Middle frontal gyrus (tissue), 1 donor: ENCODE data around the gene NT5M.

Experiments used
- DNase-seq: peaks from one replicate; pipeline ENCODE4 v3.0.0-alpha.2; 2015; ENCODE audit warnings: low spot score; ENCODE audit errors: extremely low spot score

Gene NT5M

DNA sequence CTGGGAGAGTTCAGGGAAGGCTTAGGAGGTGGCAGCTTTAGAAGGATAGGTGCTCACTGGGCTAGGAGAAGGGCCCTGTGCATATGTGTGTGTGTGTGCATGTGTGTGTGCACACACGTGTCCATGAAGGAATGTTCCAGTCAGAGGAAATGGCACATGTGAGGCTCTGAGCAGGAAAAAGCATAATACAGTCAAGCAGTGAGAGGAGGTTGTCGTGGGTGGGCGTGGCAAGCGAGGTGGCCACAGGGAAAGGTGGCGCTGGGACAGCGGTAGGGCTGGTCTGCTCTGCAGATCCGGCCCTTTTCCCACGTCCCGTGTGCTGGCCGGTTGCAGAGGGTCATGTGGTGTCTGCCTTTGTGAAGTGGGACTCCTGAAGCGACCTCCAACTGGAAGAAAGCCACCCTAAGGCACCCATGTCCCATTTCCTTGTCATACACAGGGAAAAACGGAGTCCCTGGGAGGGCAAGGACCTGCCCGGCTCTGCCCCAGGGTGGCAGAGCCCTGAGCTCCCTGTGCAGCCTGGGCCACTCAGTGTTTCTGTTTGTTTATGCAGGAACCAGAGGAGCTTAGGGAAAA, 40.1 kb downstream of the NT5M start:
- DNase-seq: no peak

DNA sequence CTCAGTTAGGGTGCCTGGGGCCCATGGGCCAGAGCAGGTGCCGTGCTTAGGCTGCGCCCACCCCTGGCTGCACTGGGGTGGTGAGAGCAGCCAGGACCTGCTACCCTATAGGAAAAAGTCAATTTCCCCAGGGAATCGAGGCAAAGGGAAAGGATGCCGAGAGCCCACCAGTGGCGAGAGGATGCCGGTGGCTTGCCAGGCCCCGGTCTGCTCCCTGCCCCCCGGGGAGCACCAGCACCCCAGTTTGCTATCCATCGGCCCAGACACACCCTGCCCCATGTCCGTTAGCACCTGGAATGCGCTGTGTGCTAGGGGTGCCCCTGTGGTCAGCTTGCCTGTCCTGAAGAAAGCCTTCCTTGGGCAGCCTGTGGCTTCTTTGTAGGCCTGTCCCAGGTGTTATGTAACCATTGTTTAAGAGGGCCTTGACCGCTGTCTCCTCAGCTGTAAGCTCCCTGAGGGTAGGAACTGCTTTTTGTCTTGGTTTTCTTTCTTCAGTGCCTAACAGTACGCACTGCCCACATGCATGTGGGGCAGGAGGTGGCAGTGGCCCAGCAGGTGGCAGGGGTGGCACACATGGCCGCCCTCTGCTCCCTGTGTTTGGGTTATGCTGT, 40.8 kb downstream of the NT5M start:
- DNase-seq: no peak

DNA sequence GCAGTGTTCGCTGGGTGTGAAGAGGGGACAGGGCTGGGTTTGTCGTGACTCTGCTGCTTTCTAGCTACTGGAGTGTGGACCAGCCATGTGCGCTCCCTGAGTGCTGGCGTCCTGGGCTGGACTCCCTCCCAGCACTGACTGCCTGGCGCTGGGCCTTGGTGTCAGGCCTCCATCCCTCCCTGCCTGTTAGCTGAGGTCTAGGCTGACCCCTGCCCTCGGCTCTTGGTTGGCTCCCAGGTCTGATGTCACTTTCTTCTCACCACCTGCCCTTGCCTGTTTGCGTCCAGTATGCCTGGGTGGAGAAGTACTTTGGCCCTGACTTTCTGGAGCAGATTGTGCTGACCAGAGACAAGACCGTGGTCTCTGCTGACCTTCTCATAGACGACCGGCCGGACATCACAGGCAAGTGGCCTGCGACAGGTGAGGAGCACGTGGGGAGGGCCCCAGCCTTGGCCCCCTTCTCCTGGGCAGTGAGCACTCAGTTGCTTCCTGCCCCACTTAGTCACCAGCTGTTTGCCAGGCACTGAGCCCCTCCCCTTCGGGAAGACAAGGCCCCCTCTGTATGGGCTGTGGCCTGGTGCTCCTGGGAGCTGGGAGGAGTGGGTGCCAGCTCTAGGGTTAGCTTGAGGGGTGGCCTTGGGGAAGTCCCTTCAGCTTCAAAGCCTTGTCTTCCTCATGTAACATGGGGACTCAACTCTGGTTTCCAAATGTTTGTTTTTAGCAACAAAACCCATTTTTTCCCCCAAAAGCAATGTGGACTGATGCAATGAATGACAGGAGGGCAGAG, 41.5 kb downstream of the NT5M start:
- no peak for DNase-seq

DNA sequence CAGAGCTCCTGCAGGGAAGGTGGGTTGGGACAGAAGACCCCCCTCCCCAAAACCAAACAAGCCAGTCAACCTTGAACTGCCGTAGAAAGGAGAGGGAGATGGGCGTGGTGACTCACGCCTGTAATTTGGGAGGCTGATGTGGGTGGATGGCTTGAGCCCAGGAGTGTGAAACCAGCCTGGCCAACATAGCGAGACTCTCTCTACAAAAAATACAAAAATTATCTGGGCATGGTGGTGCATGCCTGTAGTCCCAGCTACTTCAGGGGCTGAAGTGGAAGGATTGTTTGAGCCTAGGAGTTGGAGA, 42.1 kb downstream of the NT5M start:
- no peak for DNase-seq

DNA sequence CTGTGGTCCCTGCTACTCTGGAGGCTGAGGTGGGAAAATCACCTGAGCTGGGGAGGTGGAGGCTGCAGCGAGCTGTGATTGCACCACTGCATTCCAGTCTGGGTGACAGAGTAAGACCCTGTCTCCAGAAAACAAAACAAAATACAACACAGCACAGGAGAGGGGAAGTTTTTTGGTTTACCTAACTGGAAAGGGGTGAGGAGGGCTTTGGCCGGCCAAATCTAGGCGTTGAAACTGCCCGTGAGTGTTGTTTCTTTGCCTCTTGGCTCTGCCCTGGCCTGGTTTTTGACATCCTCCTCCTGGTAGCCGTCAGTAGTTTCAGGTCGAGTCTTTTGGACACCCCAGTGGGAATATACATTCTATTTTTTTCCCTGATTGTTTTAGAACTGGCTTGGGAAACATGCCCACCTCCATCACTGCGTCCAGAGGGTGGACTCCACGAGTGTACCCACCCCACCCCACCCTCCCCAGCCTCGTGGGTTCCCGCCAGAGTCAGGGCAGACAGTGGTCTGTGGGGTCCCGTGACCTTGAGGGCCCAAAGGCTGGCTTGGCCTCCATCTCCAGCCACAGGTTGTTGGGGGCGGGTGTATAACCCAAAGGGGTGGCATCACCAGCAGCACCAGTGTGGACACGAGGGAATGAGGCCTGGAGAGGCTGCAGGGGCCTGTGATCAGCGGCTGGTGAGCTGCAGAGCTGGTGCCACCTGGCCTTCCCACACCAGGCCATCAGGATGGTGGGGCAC, 42.7 kb downstream of the NT5M start:
- DNase-seq: no peak

DNA sequence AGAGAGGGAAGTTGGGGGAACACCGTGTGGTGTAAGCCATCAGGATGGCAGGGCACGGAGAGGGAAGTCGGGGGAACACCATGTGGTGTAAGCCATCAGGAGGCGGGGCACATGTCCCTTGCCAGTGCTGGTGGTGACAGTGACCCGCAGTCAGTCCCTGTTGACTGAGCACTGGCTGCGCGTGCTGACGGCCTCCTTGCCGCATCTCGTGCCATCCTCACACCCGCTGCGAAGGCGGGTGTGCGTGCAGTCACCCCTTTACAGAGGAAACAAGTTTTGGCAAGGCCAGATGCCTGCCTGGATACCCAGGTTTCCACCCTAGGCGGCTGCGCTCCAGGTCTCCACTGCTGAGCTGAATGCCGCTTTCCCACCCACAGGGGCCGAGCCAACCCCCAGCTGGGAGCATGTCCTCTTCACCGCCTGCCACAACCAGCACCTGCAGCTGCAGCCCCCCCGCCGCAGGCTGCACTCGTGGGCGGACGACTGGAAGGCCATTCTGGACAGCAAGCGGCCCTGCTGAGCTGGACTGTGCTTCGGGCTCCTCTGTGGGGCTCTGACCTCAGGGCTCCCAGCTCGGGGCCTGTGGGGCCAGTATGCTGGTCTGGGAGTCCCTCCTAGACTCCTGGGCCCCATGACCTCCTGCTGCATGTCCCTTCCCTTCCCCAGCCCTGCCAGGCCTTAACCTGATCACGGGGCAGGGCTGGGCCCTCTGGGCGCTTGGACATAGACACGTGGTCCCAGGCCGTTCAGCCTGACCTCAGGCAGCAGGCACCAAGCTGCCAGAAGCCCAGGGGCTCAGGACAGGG, 43.5 kb downstream of the NT5M start:
- no peak for DNase-seq

DNA sequence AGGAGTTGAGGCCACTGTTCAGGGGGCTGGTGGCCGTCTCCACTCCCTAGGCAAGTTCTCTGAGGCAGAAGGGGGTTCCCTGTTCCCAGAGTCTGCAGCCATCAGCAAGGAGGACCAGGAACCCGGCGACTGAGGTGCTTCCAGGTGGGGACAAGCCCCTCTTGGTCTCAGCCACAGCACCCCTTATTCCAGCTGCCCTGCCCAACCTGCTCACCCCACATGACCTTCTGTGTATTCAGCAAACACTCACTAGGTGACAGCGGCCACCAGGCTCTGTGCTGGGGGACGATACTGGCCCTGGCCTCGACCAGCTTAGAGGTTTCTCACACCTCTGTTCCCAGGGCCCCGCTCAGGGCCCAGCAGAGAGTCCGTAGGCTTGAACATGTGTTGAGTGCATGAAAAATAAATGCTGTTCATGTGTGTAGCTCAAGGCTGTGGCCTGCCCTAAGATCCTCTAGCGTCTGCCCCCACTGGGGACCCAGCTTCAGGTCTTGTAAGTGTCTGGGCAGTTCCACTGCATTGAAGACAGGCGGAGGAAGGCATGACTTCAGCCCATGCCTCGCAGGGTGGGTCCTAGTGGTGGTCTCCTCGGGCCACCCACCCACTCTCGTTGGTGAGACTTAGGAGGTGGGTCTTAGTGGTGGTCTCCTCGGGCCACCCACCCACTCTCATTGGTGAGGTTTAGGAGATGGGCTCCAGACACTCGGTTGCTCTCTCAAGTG, 44.2 kb downstream of the NT5M start:
- DNase-seq: no peak

DNA sequence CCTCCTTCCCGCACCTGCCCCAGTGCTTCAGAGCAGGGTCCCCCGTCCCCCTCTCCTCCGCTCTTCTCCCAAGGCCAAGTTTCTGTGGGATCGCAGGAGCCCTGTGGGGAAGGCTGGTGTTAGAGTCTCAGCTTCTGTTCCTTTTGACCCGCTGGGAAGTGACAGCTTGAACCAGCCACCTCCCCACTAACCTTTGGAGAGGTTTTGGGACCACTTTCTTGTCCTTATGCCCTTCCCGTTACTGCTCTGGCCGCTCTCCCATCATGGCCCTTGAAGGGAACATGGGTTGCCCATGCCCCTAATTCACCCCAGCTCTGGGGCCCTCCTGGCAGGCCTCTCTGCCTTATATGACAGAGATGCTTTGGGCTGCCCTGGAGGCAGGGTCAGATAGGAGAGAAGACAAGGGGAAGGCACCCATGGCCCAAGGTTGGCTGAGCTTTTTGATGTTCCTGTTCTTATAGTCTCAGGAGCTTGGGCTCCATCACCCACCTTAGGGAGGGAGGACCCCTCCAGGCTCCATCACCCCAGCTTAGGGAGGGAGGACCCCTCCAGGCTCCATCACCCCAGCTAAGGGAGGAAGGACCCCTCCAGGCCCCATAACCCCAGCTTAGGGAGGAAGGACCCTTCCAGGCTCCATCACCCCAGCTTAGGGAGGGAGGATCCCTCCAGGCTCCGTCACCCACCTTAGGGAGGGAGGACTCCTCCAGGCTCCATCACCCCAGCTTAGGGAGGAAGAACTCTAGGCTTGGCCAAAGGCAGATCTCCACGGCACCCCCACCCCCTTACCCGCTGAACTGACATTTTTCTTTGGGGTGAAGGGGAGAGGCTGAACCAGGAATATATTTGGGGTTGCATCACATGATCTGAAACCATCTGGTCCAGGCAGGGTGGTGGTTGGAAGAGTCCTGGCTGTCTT, 45.0 kb downstream of the NT5M start:
- no peak for DNase-seq

DNA sequence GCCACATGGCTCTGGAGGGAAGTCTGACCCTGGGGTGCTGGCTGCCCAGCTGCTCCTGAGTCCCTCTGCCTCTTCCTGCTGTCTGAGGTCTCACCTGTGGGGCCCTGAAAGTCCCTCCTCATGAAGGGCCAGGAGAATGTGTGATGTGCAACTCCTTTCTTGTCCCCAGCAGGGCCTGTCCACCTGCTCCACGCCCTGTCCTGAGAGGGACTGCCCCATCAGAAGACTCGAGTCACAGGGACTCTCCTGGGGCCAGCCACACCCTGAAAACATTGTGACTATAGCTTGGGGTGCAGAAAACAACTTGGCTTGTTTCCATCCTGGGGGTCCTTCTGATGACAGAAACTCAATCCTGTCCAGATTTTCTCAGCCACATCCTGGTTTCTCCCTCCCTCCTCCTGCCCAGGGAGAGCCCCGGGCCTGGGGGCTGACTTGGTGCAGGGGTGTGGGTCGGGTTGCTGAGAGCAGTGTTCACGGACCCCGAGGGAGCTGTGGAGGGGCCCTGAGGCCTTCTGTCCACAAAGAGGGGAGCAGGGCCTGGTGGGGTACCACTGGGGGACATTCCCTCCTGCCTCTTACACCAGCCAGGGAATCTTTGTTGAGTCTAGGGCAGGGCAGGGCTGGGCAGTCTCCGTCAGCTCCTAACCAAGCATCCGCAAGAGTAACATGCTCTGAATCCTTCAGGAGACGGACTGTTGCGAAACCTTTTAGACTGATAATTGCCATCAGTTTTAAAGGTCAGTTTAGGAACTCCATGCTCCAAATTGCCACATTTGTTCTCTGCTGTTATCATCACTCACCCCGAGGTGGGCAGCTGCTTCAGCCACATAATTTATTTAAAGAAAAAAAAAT, 45.9 kb downstream of the NT5M start:
- no peak for DNase-seq

DNA sequence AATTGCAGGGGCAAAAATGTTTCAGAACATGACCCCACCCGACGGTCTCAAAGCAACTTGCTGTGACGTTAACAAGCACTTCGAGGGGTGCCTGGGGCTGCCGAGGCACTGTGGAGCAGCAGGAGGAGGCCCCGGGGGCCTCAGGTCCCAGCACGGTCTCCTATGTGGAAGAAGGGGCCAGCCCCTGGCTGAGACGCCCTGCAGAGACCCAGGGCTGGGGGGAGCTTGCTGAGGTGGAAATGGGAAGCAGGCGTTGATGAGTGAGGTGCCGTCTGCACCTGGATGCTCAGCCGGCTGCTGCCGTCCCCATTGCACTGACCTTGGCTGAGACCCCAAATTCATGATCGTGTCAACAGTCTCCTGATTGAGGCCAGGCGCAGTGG, 46.5 kb downstream of the NT5M start:
- DNase-seq: no peak

DNA sequence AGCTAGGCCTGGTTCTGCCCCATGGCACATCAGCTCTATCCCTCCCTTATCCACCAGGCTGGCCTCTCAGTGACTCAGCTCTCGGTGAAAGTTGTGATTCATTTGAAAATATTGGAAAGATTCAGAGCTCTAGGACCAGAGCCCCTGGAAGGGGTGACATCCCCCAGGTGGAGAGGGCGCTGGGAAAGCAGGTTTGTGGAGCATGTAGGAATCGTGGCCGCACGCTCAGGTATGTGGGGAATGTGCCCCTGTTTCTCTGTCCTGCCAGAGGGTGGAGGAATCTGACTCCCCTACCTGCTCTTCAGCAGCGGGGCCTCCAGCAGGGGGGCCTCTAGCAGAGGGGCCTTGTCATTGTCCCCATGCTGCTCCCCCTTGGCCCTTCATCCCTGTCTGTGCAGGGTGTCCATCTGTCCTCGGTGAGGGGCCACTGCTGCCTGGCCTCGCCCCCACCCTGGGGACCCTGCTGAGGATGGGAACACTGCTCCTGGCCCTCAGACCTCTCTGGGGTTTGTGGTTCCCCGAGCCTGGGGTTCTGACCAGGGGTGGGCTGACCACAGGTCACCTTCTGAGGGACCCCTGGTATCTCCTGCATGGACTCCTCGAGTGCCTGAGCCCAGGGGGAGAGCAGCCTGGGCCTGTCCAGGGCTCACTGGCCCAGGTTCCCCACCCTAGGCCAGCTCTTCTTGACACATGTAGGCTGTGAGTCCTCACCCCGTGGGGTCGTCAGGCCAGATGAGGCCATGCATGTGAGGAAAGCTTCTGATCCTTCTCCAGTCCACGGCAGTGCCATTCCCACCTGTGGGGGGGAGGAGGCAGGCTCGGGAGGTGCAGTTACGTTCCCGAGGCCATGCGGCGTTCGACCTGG, 47.5 kb downstream of the NT5M start:
- DNase-seq: no peak

DNA sequence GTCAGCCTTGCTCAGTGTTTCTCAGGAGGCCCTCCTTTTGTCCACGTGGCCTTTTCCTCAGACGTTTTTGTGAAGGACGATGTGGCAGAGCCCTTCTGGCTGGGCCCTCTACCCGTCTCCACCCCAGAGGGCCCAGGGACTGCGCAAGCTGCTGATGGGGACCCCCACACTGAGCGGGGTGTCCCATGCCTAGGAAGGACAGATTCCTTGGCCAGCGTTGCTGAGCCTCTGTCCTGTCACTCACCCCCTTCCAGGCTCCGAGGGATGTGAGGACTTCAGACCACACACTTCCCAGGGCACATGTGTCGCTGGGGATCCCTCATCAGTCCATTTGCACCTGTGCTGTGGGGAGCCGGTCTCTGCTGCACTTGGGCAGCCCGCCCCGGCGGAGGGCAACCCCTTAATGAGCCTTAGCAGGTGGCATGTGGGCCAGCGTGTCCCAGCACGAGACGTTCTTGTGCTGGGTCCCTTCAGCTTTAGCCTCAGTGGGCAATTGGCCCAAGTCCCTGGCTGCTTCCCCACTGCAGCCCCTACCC, 48.3 kb downstream of the NT5M start:
- no peak for DNase-seq

DNA sequence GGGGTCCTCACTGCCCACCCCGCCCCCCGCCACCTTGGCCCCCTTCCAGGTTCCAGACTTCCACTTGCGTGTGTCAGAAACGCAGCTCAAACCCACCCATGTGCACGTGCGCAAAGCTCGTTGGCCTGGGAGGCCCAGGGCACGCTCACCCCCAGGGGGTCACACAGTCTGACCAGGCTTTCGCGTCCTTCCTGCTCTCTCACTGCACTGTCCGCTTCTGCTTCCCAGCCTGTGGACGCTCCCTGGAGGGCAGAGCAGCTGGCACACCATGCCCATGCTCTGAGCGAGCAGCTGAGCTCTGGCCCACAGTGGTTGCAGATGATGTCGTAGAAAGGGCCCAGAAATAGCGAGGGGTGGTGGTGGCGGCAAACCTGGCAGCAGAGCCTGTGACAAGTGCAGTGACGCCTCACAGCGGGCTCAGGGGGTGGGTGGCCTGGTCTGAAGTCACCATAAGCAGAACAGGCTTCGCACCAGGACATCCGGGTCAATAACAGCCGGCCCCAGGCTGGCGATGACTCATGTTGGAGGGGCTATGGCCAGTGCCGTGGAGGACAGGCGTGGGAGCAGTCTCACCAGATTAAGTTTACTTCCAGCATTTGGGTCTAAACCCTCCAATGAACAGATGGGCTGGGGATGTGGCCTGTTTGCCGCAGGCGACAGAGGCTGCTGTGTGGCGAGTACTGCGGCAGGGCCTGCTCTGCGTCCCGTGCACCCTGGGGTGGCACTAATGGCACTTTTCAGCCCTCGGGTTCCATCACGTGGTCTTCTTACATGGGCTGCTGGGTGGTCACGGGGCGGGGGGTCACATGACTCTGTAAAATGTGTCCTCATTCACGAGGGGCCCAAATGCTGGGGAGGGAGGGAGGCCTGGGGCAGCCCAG, 49.0 kb downstream of the NT5M start:
- no peak for DNase-seq

DNA sequence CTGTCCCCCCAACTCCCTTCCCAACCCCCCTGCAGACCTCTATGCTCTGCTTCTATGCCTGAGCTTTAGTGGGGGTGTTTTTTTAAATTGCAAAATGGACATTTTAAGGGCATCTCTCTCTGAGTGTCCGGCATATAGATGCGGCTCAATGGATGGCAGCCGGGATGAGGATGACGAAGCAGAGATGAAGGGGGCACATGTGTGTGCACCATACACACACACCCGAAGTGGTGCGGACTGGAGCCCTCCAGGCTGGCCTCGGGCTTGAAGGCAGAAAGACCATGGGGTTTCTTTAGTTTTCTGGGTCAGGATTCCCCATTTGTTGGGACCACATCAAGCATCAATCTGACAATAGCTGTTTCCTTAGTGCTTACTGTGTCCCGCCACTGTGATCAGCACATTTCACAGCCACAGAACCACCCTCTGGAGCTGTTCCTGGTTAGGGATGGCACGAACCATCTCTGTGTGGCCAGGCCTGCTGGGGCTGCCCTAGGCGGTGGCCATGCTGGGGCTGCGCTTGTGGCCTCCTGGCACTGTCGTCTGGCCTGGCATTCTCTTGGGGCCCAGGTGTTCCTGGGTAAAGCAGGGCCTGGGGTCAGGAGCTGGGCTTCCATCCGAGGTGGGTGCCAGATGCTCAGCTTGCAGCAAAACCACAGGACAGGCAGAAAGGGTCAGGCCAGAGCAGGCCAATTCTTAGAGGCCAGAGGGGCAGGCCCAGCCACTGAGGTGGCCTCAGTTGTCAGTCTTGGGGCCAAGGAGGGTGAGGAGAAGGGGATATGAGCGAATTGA, 49.9 kb downstream of the NT5M start:
- DNase-seq: no peak

DNA sequence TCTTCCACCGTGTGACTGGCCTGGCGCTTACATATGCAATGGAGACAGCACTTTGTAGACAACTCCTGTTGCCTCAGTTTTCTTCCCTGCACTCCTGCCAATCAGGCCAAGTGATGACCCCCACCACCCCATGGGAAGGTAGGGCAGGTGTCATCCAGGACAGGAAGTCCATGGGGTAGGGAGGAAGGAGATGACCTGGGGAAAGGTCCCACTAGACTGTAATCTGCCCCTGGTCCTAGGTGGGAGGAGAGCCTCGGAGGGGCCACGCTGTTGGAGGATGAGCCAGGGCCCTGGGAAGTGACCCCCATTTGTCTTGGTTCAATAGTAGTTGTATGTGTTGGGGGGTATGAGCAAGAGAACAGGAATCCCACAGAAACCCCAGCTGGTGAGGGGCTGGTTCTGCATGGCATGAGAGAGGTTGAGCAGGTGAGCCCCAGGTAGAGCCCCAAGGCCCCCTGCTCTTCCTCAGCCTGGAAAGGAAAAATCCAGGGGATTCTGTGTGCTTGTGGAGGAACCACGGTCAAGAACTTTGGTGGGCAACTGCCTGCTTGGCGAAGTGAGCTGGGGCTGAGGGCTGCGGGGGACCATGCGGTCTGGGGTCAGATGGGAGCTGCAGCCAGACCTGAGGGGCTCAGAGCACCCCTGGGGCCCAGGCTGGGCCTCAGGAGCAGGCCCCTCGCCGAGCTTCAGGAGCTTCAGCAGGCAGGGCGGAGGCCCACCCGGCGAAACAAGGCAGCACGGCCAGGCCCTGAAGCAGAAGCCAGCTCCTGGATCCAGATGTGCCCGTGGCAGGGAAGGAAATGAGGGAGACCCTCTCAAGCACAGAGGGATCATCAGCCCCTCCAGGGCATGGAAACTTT, 50.7 kb downstream of the NT5M start:
- DNase-seq: no peak
